Heart right ventricle (tissue), 16 donors: ENCODE measurements around the gene DNAJC30. TPM values are rescaled to one million over a fixed set of nuclear protein-coding genes. Genes with fewer than 3 reads are reported as not detected.

ENCODE experiments used
- ATAC-seq, 8 donors: fragments of 200-7000 bp; cut with Tn5 transposase; one replicate each; pipeline ENCODE4 v1.9.1; 2020; ENCODE audit warnings: mild to moderate bottlenecking in 8 of 8, moderate library complexity in 8 of 8, moderate number of reproducible peaks in 1 of 8
- DNase-seq, 2 donors: peaks; one replicate each; pipeline ENCODE4 v3.0.0-alpha.2; 2020
- H3K27ac ChIP-seq, 10 donors: fragments of 200-600 bp; sonication (generic) in 2 of 10; one replicate each; pipeline versions ENCODE4 v1.5.0 to v1.8.0; 2020 to 2022; ENCODE audit warnings: mild to moderate bottlenecking in 3 of 10
- H3K27me3 ChIP-seq, 7 donors: fragments of 200-600 bp; one replicate each; pipeline ENCODE4 v1.8.0; 2021 to 2022; ENCODE audit warnings: mild to moderate bottlenecking in 2 of 7
- H3K36me3 ChIP-seq, 9 donors: fragments of 200-600 bp; sonication (generic) in 1 of 9; one replicate each; pipeline versions ENCODE4 v1.5.0 to v1.8.0; 2020 to 2022; ENCODE audit warnings: mild to moderate bottlenecking in 2 of 9
- H3K4me1 ChIP-seq, 9 donors: fragments of 200-600 bp; sonication (generic) in 1 of 9; one replicate each; pipeline versions ENCODE4 v1.5.0 to v1.8.0; 2020 to 2022; ENCODE audit warnings: mild to moderate bottlenecking in 4 of 9
- H3K4me3 ChIP-seq, 10 donors: fragments of 200-600 bp; sonication (generic) in 2 of 10; one replicate each; pipeline versions ENCODE4 v1.5.0 to v1.8.0; 2020 to 2022; ENCODE audit warnings: mild to moderate bottlenecking in 7 of 10, moderate library complexity in 2 of 10
- H3K9me3 ChIP-seq, 11 donors: fragments of 200-600 bp in 10 of 11; sonication (generic) in 2 of 11; one replicate each; pipeline versions ENCODE4 v1.5.0 to v1.8.0; 2013 to 2022; ENCODE audit warnings: mild to moderate bottlenecking in 2 of 11, control low read depth in 1 of 11, moderate library complexity in 1 of 11
- WGBS, 2 donors: extraction: QIAGEN DNeasy Blood & Tissue Kit; methylation state at CpG; one replicate each; pipeline ENCODE4 v1.1.7; 2013; ENCODE audit warnings: inconsistent platforms in 1 of 2; 5-methylcytosine and 5-hydroxymethylcytosine counted together
- intact Hi-C, 10 donors: fragments of 100-400 bp; cut with DNase I; formaldehyde crosslinking; loops; one replicate each; pipeline versions ENCODE4 v1.11.1 to v1.14.2; 2022
- polyA plus RNA-seq, 2 donors: library from polyadenylated mRNA; stranded (reverse); fragments of 200-250 nt; gene quantifications; one replicate each; pipeline ENCODE4 v1.2.3, GENCODE V29; 2013
- total RNA-seq, 10 donors: library from RNA; stranded (reverse); fragmentation: NEBNext Ultra II Directional in 3 of 10; extraction: Animal tissue kit (Norgen Biotek cat#: 25700) in 3 of 10; gene quantifications; one replicate each; pipeline versions ENCODE4 v1.2.1 to v1.2.4, GENCODE V29; 2021 to 2023
- TF ChIP-seq, protein P1 (sequence below), 9 donors: fragments of 200-600 bp; sonication (generic) in 2 of 9; IDR thresholded peaks; one replicate each; pipeline versions ENCODE4 v1.5.0 to v1.8.0; 2021 to 2022; ENCODE audit warnings: antibody characterized with exemption in 9 of 9, mild to moderate bottlenecking in 5 of 9, moderate library complexity in 1 of 9
- donor health status: Arrhythmogenic right ventricular cardiomyopathy.
- donor health status: ischemic (EF 13 %, LVEDD 7.1; RV severe dilation, severe dysfunction).
- donor health status: healthy with polysubstance abuse.
- donor health status: DM: no; HTN: yes; CAD: no.
- donor health status: DM: no; HTN: no; CAD: no.
- donor health status: ischemic (EF 25% LVEDD 6.9; RV normal size, moderate dysfunction).
- donor health status: ischemic (EF 25% LVEDD 5.7; RV mildly dilated, moderate dysfunction).
- donor health status: healthy.
- donor health status: DM: yes; HTN: yes; CAD: no.
- donor health status: Ischemic cardiomyopathy.
- donor health status: ischemic (EF 35%, LVEDD 5.7; RV mildly dilated, moderate dysfunction).
- donor health status: nonischemic (EF 11% LVEDD 7.7; RV severe dilation, severe dysfunction).
- donor health status: DM: yes; HTN: yes; CAD: no.
- donor health status: PGD.
- donor health status: ischemic (EF 29% LVEDD 5.4; RV normal size, mild dysfunction).
- donor health status: nonischemic (EF 23%, LVEDD 6.1; RV moderate dilation, normal function).

DNAJC30 gene
- total and polyA plus RNA-seq, 12 donors = 9.1 to 20.8 (median 15.4) TPM

DNA sequence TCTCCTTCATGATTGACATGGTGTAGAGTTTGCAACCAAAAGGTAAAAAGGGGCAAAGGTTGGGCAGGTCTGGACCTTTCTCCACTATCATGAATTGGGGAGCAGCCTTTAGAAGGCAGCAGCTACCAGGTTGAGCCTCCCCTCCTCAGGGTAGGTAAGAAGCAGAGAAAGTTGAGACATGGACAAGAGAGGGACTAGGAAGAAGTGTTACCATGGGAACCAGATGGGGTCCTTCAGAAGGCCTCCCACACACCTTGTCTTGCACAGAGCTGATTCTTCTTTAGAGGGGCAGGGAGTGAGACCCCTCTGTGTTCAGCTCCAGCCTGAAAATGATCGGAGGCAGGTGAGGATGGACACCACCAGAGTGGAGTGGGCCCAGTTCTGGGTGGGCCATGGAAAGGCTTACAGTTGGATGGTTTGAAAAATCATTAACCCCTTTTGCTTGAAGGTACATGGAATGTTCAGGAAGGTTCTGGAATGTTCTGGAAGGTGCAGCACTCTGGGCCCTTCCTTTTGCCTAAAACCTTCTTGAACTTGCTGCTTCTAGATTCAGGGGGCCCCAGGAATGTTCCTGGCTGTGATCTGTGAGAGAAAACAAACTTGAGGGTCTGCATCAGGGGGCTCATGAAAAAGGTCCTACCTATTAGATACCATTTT lies 8.7 kb downstream of the DNAJC30 start:
- Histone ChIP-seq H3K36me3 (peaks cover 0 to 20% (median 5%) of the 10 kb centered on the region in 9 donors), H3K4me1 (peaks cover 0 to 12% (median 0%) of the 10 kb centered on the region in 9 donors), H3K27me3 (peaks cover 0 to 13% (median 0%) of the 10 kb centered on the region in 7 donors), H3K27ac (no peak overlapping the region), H3K4me3 (no peak overlapping the region), H3K9me3 (no peaks in the 10 kb centered on the region)
- WGBS, 2 donors = 87 to 88% methylated on average over 1 of the region's 1 CpG
- no peak for DNase-seq
- TF ChIP-seq, protein P1, sequence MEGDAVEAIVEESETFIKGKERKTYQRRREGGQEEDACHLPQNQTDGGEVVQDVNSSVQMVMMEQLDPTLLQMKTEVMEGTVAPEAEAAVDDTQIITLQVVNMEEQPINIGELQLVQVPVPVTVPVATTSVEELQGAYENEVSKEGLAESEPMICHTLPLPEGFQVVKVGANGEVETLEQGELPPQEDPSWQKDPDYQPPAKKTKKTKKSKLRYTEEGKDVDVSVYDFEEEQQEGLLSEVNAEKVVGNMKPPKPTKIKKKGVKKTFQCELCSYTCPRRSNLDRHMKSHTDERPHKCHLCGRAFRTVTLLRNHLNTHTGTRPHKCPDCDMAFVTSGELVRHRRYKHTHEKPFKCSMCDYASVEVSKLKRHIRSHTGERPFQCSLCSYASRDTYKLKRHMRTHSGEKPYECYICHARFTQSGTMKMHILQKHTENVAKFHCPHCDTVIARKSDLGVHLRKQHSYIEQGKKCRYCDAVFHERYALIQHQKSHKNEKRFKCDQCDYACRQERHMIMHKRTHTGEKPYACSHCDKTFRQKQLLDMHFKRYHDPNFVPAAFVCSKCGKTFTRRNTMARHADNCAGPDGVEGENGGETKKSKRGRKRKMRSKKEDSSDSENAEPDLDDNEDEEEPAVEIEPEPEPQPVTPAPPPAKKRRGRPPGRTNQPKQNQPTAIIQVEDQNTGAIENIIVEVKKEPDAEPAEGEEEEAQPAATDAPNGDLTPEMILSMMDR (IDR thresholded peaks at IDR 0.05) = no peak
- ATAC-seq = no peak
- intact Hi-C loops = loop anchor here in 1 of 10 donors (5.0 kb wide), 1 partner anchor 38 kb away; no protein-coding TSS in a partner anchor

DNA sequence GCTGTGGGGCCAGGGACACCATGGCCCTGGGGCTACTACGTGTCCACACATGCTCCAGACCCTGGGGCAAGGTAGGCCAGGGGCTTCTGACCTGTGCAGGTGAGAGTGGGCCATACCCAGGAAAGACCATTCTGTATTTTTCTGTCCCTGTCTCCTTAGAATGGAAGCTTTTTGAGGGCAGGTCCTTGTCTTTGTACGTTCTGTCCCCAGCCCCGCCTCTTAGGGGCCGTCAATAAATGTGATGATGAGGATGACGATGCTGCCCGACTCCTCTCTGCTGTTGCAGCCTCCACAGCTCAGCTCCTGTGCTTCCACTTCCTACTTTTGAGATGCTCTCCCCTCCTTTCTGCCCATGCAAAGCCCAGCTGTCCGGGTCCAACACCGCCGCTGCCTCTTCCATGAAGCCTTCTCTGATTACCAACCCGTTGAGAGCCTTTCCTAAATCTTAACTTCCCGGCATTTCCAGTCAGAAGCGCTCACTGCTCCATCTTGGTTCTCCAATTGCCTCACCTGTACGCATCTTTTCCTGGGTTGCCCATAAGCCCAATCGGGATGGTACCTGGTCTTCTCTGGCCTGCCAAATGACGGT lies 11.3 kb downstream of the DNAJC30 start:
- Histone ChIP-seq H3K36me3 (no peaks in the 10 kb centered on the region), H3K4me3 (no peak overlapping the region), H3K4me1 (peaks cover 0 to 15% (median 10%) of the 10 kb centered on the region in 9 donors), H3K27ac (no peak overlapping the region), H3K9me3 (no peaks in the 10 kb centered on the region), H3K27me3 (peaks cover 0 to 29% (median 0%) of the 10 kb centered on the region in 7 donors)
- 94 to 95% methylated on average over 15 of the region's 15 CpGs for WGBS, 2 donors
- no peak for DNase-seq
- TF ChIP-seq, protein P1 (IDR thresholded peaks at IDR 0.05) = no peak
- intact Hi-C loops = loop anchor here in 1 of 10 donors (5.0 kb wide), 1 partner anchor 40 kb away; no protein-coding TSS in a partner anchor
- no peak for ATAC-seq

DNA sequence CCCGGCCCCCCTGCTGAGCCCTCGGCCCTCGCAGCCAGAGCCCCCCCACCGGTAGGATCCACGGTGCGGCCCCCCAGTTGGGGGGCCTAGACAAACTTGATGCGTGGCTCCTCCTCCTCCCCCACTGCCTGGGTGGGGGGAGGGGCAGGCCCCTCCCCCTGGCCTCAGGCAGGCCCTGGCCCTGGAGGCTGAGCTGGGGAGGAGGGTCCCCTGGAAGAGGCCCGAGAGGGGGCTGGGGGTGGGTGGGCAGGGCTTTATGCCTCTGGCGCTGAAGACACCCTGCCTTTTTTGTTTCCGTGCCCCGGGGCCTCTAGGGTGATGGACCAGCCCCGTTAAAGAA lies 12.0 kb downstream of the DNAJC30 start:
- TF ChIP-seq, protein P1 (IDR thresholded peaks at IDR 0.05) = no peak
- ATAC-seq (no peak), DNase-seq (no peak)
- Histone ChIP-seq H3K27me3 (peaks cover 0 to 33% (median 0%) of the 10 kb centered on the region in 7 donors), H3K4me3 (no peak overlapping the region), H3K4me1 (peaks cover 0 to 15% (median 10%) of the 10 kb centered on the region in 9 donors), H3K36me3 (no peaks in the 10 kb centered on the region), H3K9me3 (no peaks in the 10 kb centered on the region), H3K27ac (no peak overlapping the region)
- WGBS, 2 donors = 50 to 59% methylated on average over 12 of the region's 12 CpGs
- intact Hi-C loops = loop anchor here in 1 of 10 donors (5.0 kb wide), 1 partner anchor 41 kb away; no protein-coding TSS in a partner anchor

DNA sequence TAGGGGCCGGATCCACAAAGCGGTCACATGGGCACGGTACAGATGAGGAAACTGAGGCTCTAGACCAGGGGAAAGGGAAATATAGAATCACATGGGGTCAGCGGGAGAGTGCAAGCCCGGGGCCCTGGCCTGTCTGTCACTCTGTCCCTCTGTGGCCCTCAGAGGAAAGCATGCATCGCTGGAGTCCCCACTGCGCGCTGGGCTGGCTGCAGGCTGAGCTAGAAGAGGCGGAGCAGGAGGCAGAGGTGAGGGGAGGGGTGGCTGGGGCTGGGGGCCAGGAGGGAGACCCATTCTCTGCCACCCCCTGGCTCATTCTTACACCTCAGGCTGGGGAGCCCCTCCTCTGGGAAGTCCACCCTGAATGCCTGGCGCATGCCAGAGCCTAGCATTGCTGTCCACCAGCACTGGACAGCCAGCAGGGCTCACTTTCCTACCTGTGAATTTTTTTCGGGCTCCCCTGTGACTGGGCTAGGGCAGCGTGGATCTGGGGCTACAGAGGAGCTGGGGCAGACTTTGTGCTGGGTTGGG lies 13.3 kb downstream of the DNAJC30 start:
- H3K4me3 ChIP-seq = no peak overlapping the region
- H3K27ac ChIP-seq = no peak overlapping the region
- 87 to 90% methylated on average over 12 of the region's 12 CpGs for WGBS, 2 donors
- intact Hi-C loops = loop anchor here in 6 of 10 donors (5.0 to 10.0 kb wide), 4 partner anchors 42 to 65 kb away; no protein-coding TSS in a partner anchor
- TF ChIP-seq, protein P1 (IDR thresholded peaks at IDR 0.05) = no peak
- ATAC-seq (no peak), DNase-seq (no peak)
- no peaks in the 10 kb centered on the region for H3K36me3 ChIP-seq
- no peaks in the 10 kb centered on the region for H3K9me3 ChIP-seq
- H3K4me1 ChIP-seq = peaks cover 0 to 15% (median 10%) of the 10 kb centered on the region in 9 donors
- peaks cover 0 to 45% (median 0%) of the 10 kb centered on the region in 7 donors for H3K27me3 ChIP-seq
